ENCODE measurements around the gene COMT. TPM values are rescaled to one million over a fixed set of nuclear protein-coding genes. Genes with fewer than 3 reads are reported as not detected.

COMT gene
- total and polyA plus RNA-seq, 2 experiments from 2014 or later = 29.6 to 29.8 TPM

GRCh38 chr22:19937616-19938473 lies 3.7 kb upstream of the COMT start:
- H3K27me3 ChIP-seq (ENCODE audit: insufficient read depth) = no peaks in the 10 kb centered on the region
- no peak overlapping the region for H2AFZ ChIP-seq
- H3K36me3 Mint-ChIP-seq (ENCODE audit: low read depth) = peaks cover 21% of the 10 kb centered on the region
- peaks cover 2% of the 10 kb centered on the region; the same call in 1 of the 2 replicates for H3K36me3 ChIP-seq (ENCODE audit: insufficient read depth)
- H3K4me2 ChIP-seq = no peak overlapping the region
- H3K27me3 Mint-ChIP-seq (ENCODE audit: insufficient read depth, low read depth, poor library complexity) = peaks cover 9% of the 10 kb centered on the region
- no peak overlapping the region for H3K27ac Mint-ChIP-seq
- TF ChIP-seq NANOG (IDR thresholded peaks at IDR 0.05; ENCODE audit: borderline replicate concordance) (no peak), REST (IDR thresholded peaks at IDR 0.05; ENCODE audit: unreplicated experiment) (no peak), EZH2phosphoT487 (IDR thresholded peaks at IDR 0.05; ENCODE audit: unreplicated experiment) (no peak), ZNF114 (CRISPR knock-in tag; IDR thresholded peaks at IDR 0.05) (no peak), POLR2AphosphoS5 (IDR thresholded peaks at IDR 0.05; ENCODE audit: low read depth) (no peak), ZNF462 (CRISPR knock-in tag; IDR thresholded peaks at IDR 0.05) (no peak), JUNB (IDR thresholded peaks at IDR 0.05; ENCODE audit: unreplicated experiment) (no peak), CREB1 (CRISPR knock-in tag; IDR thresholded peaks at IDR 0.05; ENCODE audit: low read depth) (no peak), ETS1 (IDR thresholded peaks at IDR 0.05) (no peak), STAT1 (IDR thresholded peaks at IDR 0.05; ENCODE audit: unreplicated experiment) (no peak), ZNF331 (CRISPR knock-in tag; IDR thresholded peaks at IDR 0.05; ENCODE audit: low read depth) (no peak)
- H3K9me3 Mint-ChIP-seq = peaks cover 19% of the 10 kb centered on the region
- peaks cover 5% of the 10 kb centered on the region for H3K4me1 ChIP-seq (ENCODE audit: insufficient read depth)
- DNase-seq (ENCODE audit: low spot score) (no peak), ATAC-seq (no peak)
- 0 out of 2 replicates have a peak, but pooled peaks cover 4% of the 10 kb centered on the region for H3F3A ChIP-seq (replicated peaks; ENCODE audit: low read depth)
- H3K4me3 ChIP-seq = no peak overlapping the region
- H3K4me1 Mint-ChIP-seq = peaks cover 9% of the 10 kb centered on the region; the same call in 2 of the 3 replicates
- H3K79me2 ChIP-seq (replicated peaks; ENCODE audit: insufficient read depth) = no peaks in the 10 kb centered on the region
- H4K20me1 ChIP-seq (replicated peaks; ENCODE audit: insufficient read depth) = no peaks in the 10 kb centered on the region
- peaks cover 3% of the 10 kb centered on the region; the same call in 1 of the 2 replicates for H3K9me2 ChIP-seq (ENCODE audit: insufficient read depth)
- H3K4me3 Mint-ChIP-seq = no peak overlapping the region
- no peak overlapping the region for H3K27ac ChIP-seq (ENCODE audit: low read depth)

Data from GM23338 (cell line).